Measurements from ENCODE around the gene CLK4.

Gene CLK4

GRCh38 chr5:178632285-178632684 is 5.4 kb upstream of the CLK4 start:
- no peaks in the 10 kb centered on the region for H3K27me3 ChIP-seq (ENCODE audit: control insufficient read depth in 1 of 2, insufficient read depth in 2 of 2, low read length in 2 of 2)
- H3K27ac ChIP-seq (ENCODE audit: low read length), result no peak overlapping the region
- H3K9me3 ChIP-seq (ENCODE audit: control insufficient read depth in 2 of 2, low read length in 2 of 2), result no peaks in the 10 kb centered on the region
- no peak overlapping the region for H3K9ac ChIP-seq (ENCODE audit: low read length in 2 of 2)
- no peak overlapping the region for H3K4me3 ChIP-seq (ENCODE audit: low read length in 2 of 2)
- H3K4me1 ChIP-seq (ENCODE audit: control insufficient read depth, insufficient read depth, low read length), result peaks cover 2% of the 10 kb centered on the region
- no peaks in the 10 kb centered on the region for H3K36me3 ChIP-seq (ENCODE audit: control insufficient read depth in 2 of 2, insufficient read depth in 2 of 2, low read length in 2 of 2)

- Histone ChIP-seq H3K4me1 (ENCODE audit: control insufficient read depth, insufficient read depth, low read length) (peaks cover 4% of the 10 kb centered on the region), H3K9ac (ENCODE audit: low read length in 2 of 2) (no peak overlapping the region), H3K27ac (ENCODE audit: low read length) (no peak overlapping the region), H3K27me3 (ENCODE audit: control insufficient read depth in 1 of 2, insufficient read depth in 2 of 2, low read length in 2 of 2) (no peaks in the 10 kb centered on the region), H3K4me3 (ENCODE audit: low read length in 2 of 2) (no peak overlapping the region), H3K36me3 (ENCODE audit: control insufficient read depth in 2 of 2, insufficient read depth in 2 of 2, low read length in 2 of 2) (no peaks in the 10 kb centered on the region), H3K9me3 (ENCODE audit: control insufficient read depth in 2 of 2, low read length in 2 of 2) (no peaks in the 10 kb centered on the region)
These were observed 4.1 kb upstream of the CLK4 start for GRCh38 chr5:178630951-178631350.

- Histone ChIP-seq H3K9me3 (ENCODE audit: control insufficient read depth in 2 of 2, low read length in 2 of 2) (no peaks in the 10 kb centered on the region), H3K36me3 (ENCODE audit: control insufficient read depth in 2 of 2, insufficient read depth in 2 of 2, low read length in 2 of 2) (no peaks in the 10 kb centered on the region), H3K4me3 (ENCODE audit: low read length in 2 of 2) (no peak overlapping the region), H3K4me1 (ENCODE audit: control insufficient read depth, insufficient read depth, low read length) (peaks cover 4% of the 10 kb centered on the region), H3K9ac (ENCODE audit: low read length in 2 of 2) (no peak overlapping the region), H3K27ac (ENCODE audit: low read length) (no peak overlapping the region), H3K27me3 (ENCODE audit: control insufficient read depth in 1 of 2, insufficient read depth in 2 of 2, low read length in 2 of 2) (no peaks in the 10 kb centered on the region)
These were observed 3.7 kb upstream of the CLK4 start for GRCh38 chr5:178630475-178630930.

GRCh38 chr5:178627259-178627598 is 379 bp upstream of the CLK4 start:
- peaks cover 3 to 7% of the 10 kb centered on the region in 2 donors for H3K36me3 ChIP-seq (ENCODE audit: control insufficient read depth in 2 of 2, insufficient read depth in 2 of 2, low read length in 2 of 2)
- no peaks in the 10 kb centered on the region for H3K27me3 ChIP-seq (ENCODE audit: control insufficient read depth in 1 of 2, insufficient read depth in 2 of 2, low read length in 2 of 2)
- H3K27ac ChIP-seq (ENCODE audit: low read length), result peak overlapping the region; percentile 49
- peaks cover 17% of the 10 kb centered on the region for H3K4me1 ChIP-seq (ENCODE audit: control insufficient read depth, insufficient read depth, low read length)
- H3K9ac ChIP-seq (ENCODE audit: low read length in 2 of 2), result peak overlapping the region; percentile 29 to 52
- H3K9me3 ChIP-seq (ENCODE audit: control insufficient read depth in 2 of 2, low read length in 2 of 2), result no peaks in the 10 kb centered on the region
- peak overlapping the region; percentile 62 to 76 for H3K4me3 ChIP-seq (ENCODE audit: low read length in 2 of 2)

GRCh38 chr5:178625679-178626483 is 969 bp downstream of the CLK4 start:
- H3K4me3 ChIP-seq (ENCODE audit: low read length in 2 of 2), result peak overlapping the region; percentile 95 to 98
- no peaks in the 10 kb centered on the region for H3K27me3 ChIP-seq (ENCODE audit: control insufficient read depth in 1 of 2, insufficient read depth in 2 of 2, low read length in 2 of 2)
- peak overlapping the region; percentile 92 for H3K27ac ChIP-seq (ENCODE audit: low read length)
- peak overlapping the region; percentile 97 for H3K9ac ChIP-seq (ENCODE audit: low read length in 2 of 2)
- peaks cover 5 to 13% of the 10 kb centered on the region in 2 donors for H3K36me3 ChIP-seq (ENCODE audit: control insufficient read depth in 2 of 2, insufficient read depth in 2 of 2, low read length in 2 of 2)
- H3K4me1 ChIP-seq (ENCODE audit: control insufficient read depth, insufficient read depth, low read length), result peaks cover 17% of the 10 kb centered on the region
- no peaks in the 10 kb centered on the region for H3K9me3 ChIP-seq (ENCODE audit: control insufficient read depth in 2 of 2, low read length in 2 of 2)

GRCh38 chr5:178624631-178625546 is 2.0 kb downstream of the CLK4 start:
- Histone ChIP-seq H3K36me3 (ENCODE audit: control insufficient read depth in 2 of 2, insufficient read depth in 2 of 2, low read length in 2 of 2) (peaks cover 7 to 21% of the 10 kb centered on the region in 2 donors), H3K27ac (ENCODE audit: low read length) (no peak overlapping the region), H3K9ac (ENCODE audit: low read length in 2 of 2) (peak overlapping the region; percentile 97), H3K9me3 (ENCODE audit: control insufficient read depth in 2 of 2, low read length in 2 of 2) (no peaks in the 10 kb centered on the region), H3K27me3 (ENCODE audit: control insufficient read depth in 1 of 2, insufficient read depth in 2 of 2, low read length in 2 of 2) (no peaks in the 10 kb centered on the region), H3K4me1 (ENCODE audit: control insufficient read depth, insufficient read depth, low read length) (peaks cover 17% of the 10 kb centered on the region), H3K4me3 (ENCODE audit: low read length in 2 of 2) (peak overlapping the region; percentile 95 to 98)

- Histone ChIP-seq H3K27me3 (ENCODE audit: control insufficient read depth in 1 of 2, insufficient read depth in 2 of 2, low read length in 2 of 2) (no peaks in the 10 kb centered on the region), H3K4me3 (ENCODE audit: low read length in 2 of 2) (no peak overlapping the region), H3K36me3 (ENCODE audit: control insufficient read depth in 2 of 2, insufficient read depth in 2 of 2, low read length in 2 of 2) (peaks cover 16 to 30% of the 10 kb centered on the region in 2 donors), H3K9me3 (ENCODE audit: control insufficient read depth in 2 of 2, low read length in 2 of 2) (no peaks in the 10 kb centered on the region), H3K4me1 (ENCODE audit: control insufficient read depth, insufficient read depth, low read length) (peaks cover 17% of the 10 kb centered on the region), H3K9ac (ENCODE audit: low read length in 2 of 2) (no peak overlapping the region), H3K27ac (ENCODE audit: low read length) (no peak overlapping the region)
These were observed 4.1 kb downstream of the CLK4 start for GRCh38 chr5:178622679-178623247.

GRCh38 chr5:178619390-178619789 is 7.5 kb downstream of the CLK4 start:
- Histone ChIP-seq H3K27ac (ENCODE audit: low read length) (no peak overlapping the region), H3K4me3 (ENCODE audit: low read length in 2 of 2) (no peak overlapping the region), H3K36me3 (ENCODE audit: control insufficient read depth in 2 of 2, insufficient read depth in 2 of 2, low read length in 2 of 2) (peaks cover 30 to 41% of the 10 kb centered on the region in 2 donors)

GRCh38 chr5:178612299-178612698 is 14.6 kb downstream of the CLK4 start:
- peaks cover 39 to 49% of the 10 kb centered on the region in 2 donors for H3K36me3 ChIP-seq (ENCODE audit: control insufficient read depth in 2 of 2, insufficient read depth in 2 of 2, low read length in 2 of 2)
- no peaks in the 10 kb centered on the region for H3K9me3 ChIP-seq (ENCODE audit: control insufficient read depth in 2 of 2, low read length in 2 of 2)
- H3K27me3 ChIP-seq (ENCODE audit: control insufficient read depth in 1 of 2, insufficient read depth in 2 of 2, low read length in 2 of 2), result no peaks in the 10 kb centered on the region
- no peaks in the 10 kb centered on the region for H3K4me1 ChIP-seq (ENCODE audit: control insufficient read depth, insufficient read depth, low read length)
- H3K27ac ChIP-seq (ENCODE audit: low read length), result no peak overlapping the region
- no peak overlapping the region for H3K9ac ChIP-seq (ENCODE audit: low read length in 2 of 2)
- H3K4me3 ChIP-seq (ENCODE audit: low read length in 2 of 2), result no peak overlapping the region

More at GRCh38 chr5:178619390-178619789, 7.5 kb downstream of the CLK4 start:
- H3K9me3 ChIP-seq (ENCODE audit: control insufficient read depth in 2 of 2, low read length in 2 of 2), result no peaks in the 10 kb centered on the region
- H3K9ac ChIP-seq (ENCODE audit: low read length in 2 of 2), result no peak overlapping the region
- H3K27me3 ChIP-seq (ENCODE audit: control insufficient read depth in 1 of 2, insufficient read depth in 2 of 2, low read length in 2 of 2), result no peaks in the 10 kb centered on the region
- peaks cover 5% of the 10 kb centered on the region for H3K4me1 ChIP-seq (ENCODE audit: control insufficient read depth, insufficient read depth, low read length)

- no peaks in the 10 kb centered on the region for H3K4me1 ChIP-seq (ENCODE audit: control insufficient read depth, insufficient read depth, low read length)
- H3K36me3 ChIP-seq (ENCODE audit: control insufficient read depth in 2 of 2, insufficient read depth in 2 of 2, low read length in 2 of 2), result peaks cover 15 to 30% of the 10 kb centered on the region in 2 donors
- no peaks in the 10 kb centered on the region for H3K9me3 ChIP-seq (ENCODE audit: control insufficient read depth in 2 of 2, low read length in 2 of 2)
- no peak overlapping the region for H3K27ac ChIP-seq (ENCODE audit: low read length)
- H3K4me3 ChIP-seq (ENCODE audit: low read length in 2 of 2), result no peak overlapping the region
- no peak overlapping the region for H3K9ac ChIP-seq (ENCODE audit: low read length in 2 of 2)
- no peaks in the 10 kb centered on the region for H3K27me3 ChIP-seq (ENCODE audit: control insufficient read depth in 1 of 2, insufficient read depth in 2 of 2, low read length in 2 of 2)
These were observed 20.6 kb downstream of the CLK4 start for GRCh38 chr5:178606269-178606668.
